ENCODE data around the gene PER1.

The PER1 gene

GRCh38 chr17:8140065-8141029 lies 11.9 kb downstream of the PER1 start:
- DNase-seq = peak; percentile 22

GRCh38 chr17:8138672-8139371 lies 13.4 kb downstream of the PER1 start:
- peak; percentile 96 for DNase-seq

- DNase-seq = no peak
Observed at GRCh38 chr17:8138374-8138671, 13.9 kb downstream of the PER1 start.

GRCh38 chr17:8137645-8138373 lies 14.4 kb downstream of the PER1 start:
- DNase-seq = peak; percentile 24

- DNase-seq = no peak
Observed at GRCh38 chr17:8133941-8134340, 18.3 kb downstream of the PER1 start.

- DNase-seq = no peak
Observed at GRCh38 chr17:8133399-8133798, 18.8 kb downstream of the PER1 start.

GRCh38 chr17:8131844-8132441 lies 20.3 kb downstream of the PER1 start:
- no peak for DNase-seq

- DNase-seq = no peak
Observed at GRCh38 chr17:8128125-8128784, 23.9 kb downstream of the PER1 start.

- peak; percentile 59 for DNase-seq
Observed at GRCh38 chr17:8126491-8127066, 25.6 kb downstream of the PER1 start.

- peak; percentile 27 for DNase-seq
Observed at GRCh38 chr17:8125947-8126490, 26.2 kb downstream of the PER1 start.

GRCh38 chr17:8125154-8125946 lies 26.9 kb downstream of the PER1 start:
- peak; percentile 93 for DNase-seq

GRCh38 chr17:8124350-8125153 lies 27.7 kb downstream of the PER1 start:
- DNase-seq = no peak

GRCh38 chr17:8123695-8124349 lies 28.4 kb downstream of the PER1 start, which contains the start of gene HES7:
TSS of gene HES7 (minus strand) at chr17:8124106. CDS start at chr17:8124084, 22 bp downstream.
- DNase-seq = no peak

- peak; percentile 50 for DNase-seq
Observed at GRCh38 chr17:8122924-8123694, 29.1 kb downstream of the PER1 start.

GRCh38 chr17:8122422-8122923 lies 29.7 kb downstream of the PER1 start:
- no peak for DNase-seq

- peak; percentile 52 for DNase-seq
Observed at GRCh38 chr17:8121681-8122421, 30.4 kb downstream of the PER1 start.

GRCh38 chr17:8121407-8121680 lies 30.9 kb downstream of the PER1 start:
- no peak for DNase-seq
